ENCODE data around the gene ENTPD8. TPM values are rescaled to one million over a fixed set of nuclear protein-coding genes. Genes with fewer than 3 reads are reported as not detected.

Gene ENTPD8
- total RNA-seq, 2 experiments from 2014 or later: not detected

- ChIA-PET CTCF (no interaction called here), POLR2A (no interaction called here)
- Mint-ChIP-seq H3K36me3 (ENCODE audit: low read depth) (no peaks in the 10 kb centered on the region), H3K4me3 (no peak overlapping the region), H3K27me3 (no peaks in the 10 kb centered on the region), H3K4me1 (ENCODE audit: low read depth) (no peaks in the 10 kb centered on the region), H3K27ac (no peak overlapping the region), H3K9me3 (no peaks in the 10 kb centered on the region)
- DNase-seq (no peak), ATAC-seq (no peak)
- intact Hi-C loops (cut with micrococcal nuclease): no loop called here
- TF ChIP-seq CTCF (IDR thresholded peaks at IDR 0.05): no peak
Observed at GRCh38 chr9:137429546-137429890, 11.6 kb downstream of the ENTPD8 start.

- ChIA-PET POLR2A (interaction anchor here (0.7 kb wide), 1 partner anchor 13 kb away, joined by 3 read pairs; no protein-coding TSS in a partner anchor), CTCF (no interaction called here)
- H3K27ac Mint-ChIP-seq: no peak overlapping the region
- TF ChIP-seq CTCF (IDR thresholded peaks at IDR 0.05): no peak
- no peaks in the 10 kb centered on the region for H3K36me3 Mint-ChIP-seq (ENCODE audit: low read depth)
- no peaks in the 10 kb centered on the region for H3K4me1 Mint-ChIP-seq (ENCODE audit: low read depth)
- no peaks in the 10 kb centered on the region for H3K9me3 Mint-ChIP-seq
- intact Hi-C loops (cut with micrococcal nuclease): no loop called here
- DNase-seq (no peak), ATAC-seq (no peak)
- H3K4me3 Mint-ChIP-seq: no peak overlapping the region
- H3K27me3 Mint-ChIP-seq: no peaks in the 10 kb centered on the region
Observed at GRCh38 chr9:137428841-137429545, 12.2 kb downstream of the ENTPD8 start.

- TF ChIP-seq CTCF (IDR thresholded peaks at IDR 0.05): no peak
- Mint-ChIP-seq H3K36me3 (ENCODE audit: low read depth) (no peaks in the 10 kb centered on the region), H3K27ac (no peak overlapping the region), H3K4me1 (ENCODE audit: low read depth) (no peaks in the 10 kb centered on the region), H3K27me3 (no peaks in the 10 kb centered on the region), H3K9me3 (no peaks in the 10 kb centered on the region), H3K4me3 (no peak overlapping the region)
- CTCF ChIA-PET: no interaction called here
- POLR2A ChIA-PET: interaction anchor here (0.7 kb wide), 1 partner anchor 13 kb away, joined by 3 read pairs; no protein-coding TSS in a partner anchor
- ATAC-seq: no peak
- no peak for DNase-seq
- intact Hi-C loops (cut with micrococcal nuclease): no loop called here
Observed at GRCh38 chr9:137428311-137428630, 12.9 kb downstream of the ENTPD8 start.

GRCh38 chr9:137427454-137428310, 13.5 kb downstream of the ENTPD8 start:
- no peak for TF ChIP-seq CTCF (IDR thresholded peaks at IDR 0.05)
- POLR2A ChIA-PET: no interaction called here
- CTCF ChIA-PET: no interaction called here
- no peak for ATAC-seq
- Mint-ChIP-seq H3K4me1 (ENCODE audit: low read depth) (no peaks in the 10 kb centered on the region), H3K4me3 (no peak overlapping the region), H3K36me3 (ENCODE audit: low read depth) (no peaks in the 10 kb centered on the region), H3K9me3 (no peaks in the 10 kb centered on the region), H3K27ac (no peak overlapping the region), H3K27me3 (no peaks in the 10 kb centered on the region)
- intact Hi-C loops (cut with micrococcal nuclease): no loop called here
- DNase-seq: no peak

- ChIA-PET POLR2A (no interaction called here), CTCF (no interaction called here)
- Mint-ChIP-seq H3K27ac (no peak overlapping the region), H3K27me3 (no peaks in the 10 kb centered on the region), H3K4me3 (no peak overlapping the region), H3K9me3 (no peaks in the 10 kb centered on the region), H3K36me3 (ENCODE audit: low read depth) (no peaks in the 10 kb centered on the region), H3K4me1 (ENCODE audit: low read depth) (peaks cover 7% of the 10 kb centered on the region)
- ATAC-seq (no peak), DNase-seq (no peak)
- no peak for TF ChIP-seq CTCF (IDR thresholded peaks at IDR 0.05)
- intact Hi-C loops (cut with micrococcal nuclease): no loop called here
Observed at GRCh38 chr9:137426018-137426681, 15.0 kb downstream of the ENTPD8 start.
